GM21723 (cell line): Measurements from ENCODE around the gene PZP.

Experiments
- ATAC-seq: cut with Tn5 transposase; IDR thresholded peaks from one replicate; pipeline ENCODE4 v1.9.1; 2021; ENCODE audit warnings: mild to moderate bottlenecking, moderate library complexity; ENCODE audit not compliant: unreplicated experiment

The PZP gene

DNA sequence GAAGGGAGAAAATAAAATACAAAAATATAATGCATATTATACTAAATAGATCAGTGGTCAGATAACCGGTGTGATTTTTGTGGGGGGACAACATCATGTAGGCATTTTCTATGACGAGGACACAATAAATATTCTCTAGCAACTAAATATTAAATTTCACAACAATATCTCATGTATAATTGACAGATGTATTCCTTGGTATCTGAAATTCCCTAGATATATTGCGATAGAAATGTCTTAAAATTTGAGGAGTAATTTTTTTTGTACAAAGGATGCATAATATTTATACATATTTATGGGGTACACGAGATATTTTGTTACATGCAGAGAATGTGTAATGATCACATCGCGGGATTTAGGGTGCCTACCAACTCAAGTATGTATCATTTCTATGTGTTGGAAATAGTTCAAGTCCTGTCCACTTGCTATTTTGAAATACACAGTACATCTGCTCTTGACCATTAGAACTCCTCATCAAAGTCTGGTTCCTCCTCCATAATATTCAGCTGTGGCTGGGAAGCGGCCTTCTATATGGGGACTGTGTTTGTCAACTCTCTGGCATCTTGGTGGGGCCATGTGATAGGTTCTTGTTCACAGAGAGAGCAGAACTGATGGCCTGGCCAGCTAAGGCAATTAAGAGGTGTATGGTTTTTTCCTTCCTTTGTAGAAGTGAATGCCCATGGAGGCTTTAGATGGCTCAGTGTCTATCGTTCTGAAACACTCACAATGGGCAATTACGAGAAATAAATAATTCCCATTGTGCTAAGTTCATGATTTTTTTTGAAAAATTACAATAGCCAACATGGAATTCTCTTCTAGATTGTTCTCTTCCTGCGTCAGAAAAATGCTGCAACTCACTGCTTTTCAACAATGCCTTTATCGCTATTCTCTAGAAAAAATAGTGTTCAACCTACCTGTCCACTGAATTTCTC lies 101.3 kb downstream of the PZP start:
- no peak for ATAC-seq

DNA sequence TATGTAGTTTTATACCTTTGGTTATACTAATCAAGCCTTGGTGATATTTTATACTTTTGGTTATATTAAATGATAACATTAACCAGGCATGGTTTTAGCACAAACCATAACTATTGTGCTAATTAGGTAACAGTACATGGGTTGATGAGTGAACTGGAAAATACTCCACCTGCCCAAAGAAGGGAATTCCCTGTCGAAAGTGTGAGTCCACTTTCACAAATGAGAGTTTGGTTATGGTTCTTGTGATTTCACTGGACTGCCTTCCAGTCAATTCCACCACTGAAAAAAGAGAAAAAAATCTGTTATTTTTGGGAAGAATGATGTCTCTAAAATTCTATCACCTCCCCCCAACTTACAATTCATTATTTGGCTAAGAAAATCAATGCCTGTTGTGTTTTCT lies 102.1 kb downstream of the PZP start:
- no peak for ATAC-seq

DNA sequence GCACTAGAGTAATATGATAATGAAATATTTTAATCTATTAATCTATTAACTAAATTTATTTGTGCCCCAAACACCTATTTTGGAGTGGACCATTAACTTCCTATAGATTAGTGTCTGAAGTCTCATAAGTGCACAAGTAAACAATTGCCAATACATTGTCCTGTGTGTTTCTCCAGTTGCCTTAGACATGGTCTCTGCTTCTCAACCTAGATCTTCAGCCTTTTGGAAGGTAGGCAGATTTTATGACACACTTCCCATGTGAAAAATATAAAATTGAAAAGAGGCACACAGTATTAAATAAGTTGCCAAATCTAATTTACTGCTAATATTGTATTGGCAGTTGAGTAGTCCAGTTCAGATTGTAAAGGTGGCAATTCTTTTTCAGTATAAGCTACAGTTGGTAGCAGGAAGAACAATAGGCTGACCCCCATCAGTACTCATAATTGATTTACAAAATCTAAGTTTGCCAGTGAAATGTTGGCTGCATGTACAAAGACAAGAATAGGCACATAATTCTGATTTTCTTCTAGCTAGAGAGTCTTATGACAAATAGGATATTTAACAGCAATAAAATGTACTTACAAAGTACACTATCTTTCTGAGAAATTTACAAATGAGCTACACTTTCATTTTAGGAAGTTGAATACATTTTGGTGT lies 103.3 kb downstream of the PZP start:
- no peak for ATAC-seq

DNA sequence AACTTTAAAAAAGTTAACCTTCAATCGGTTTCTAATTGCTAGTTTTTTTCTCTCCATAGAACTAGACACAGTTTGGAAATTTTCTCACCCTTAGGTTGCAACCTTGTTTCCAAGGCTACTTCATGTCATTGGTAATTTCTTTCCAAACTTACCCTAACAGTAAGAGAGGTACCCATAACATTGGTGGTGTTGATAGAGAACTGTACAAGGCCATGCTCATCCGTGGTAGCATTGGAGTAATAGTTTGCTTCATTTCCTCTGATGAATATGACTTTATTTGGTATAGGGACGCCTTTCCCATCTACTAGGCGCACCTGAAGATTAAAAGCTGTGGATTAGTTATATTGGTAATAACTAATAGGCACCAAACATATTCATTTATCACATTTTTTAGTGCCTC lies 104.1 kb downstream of the PZP start:
- no peak for ATAC-seq

DNA sequence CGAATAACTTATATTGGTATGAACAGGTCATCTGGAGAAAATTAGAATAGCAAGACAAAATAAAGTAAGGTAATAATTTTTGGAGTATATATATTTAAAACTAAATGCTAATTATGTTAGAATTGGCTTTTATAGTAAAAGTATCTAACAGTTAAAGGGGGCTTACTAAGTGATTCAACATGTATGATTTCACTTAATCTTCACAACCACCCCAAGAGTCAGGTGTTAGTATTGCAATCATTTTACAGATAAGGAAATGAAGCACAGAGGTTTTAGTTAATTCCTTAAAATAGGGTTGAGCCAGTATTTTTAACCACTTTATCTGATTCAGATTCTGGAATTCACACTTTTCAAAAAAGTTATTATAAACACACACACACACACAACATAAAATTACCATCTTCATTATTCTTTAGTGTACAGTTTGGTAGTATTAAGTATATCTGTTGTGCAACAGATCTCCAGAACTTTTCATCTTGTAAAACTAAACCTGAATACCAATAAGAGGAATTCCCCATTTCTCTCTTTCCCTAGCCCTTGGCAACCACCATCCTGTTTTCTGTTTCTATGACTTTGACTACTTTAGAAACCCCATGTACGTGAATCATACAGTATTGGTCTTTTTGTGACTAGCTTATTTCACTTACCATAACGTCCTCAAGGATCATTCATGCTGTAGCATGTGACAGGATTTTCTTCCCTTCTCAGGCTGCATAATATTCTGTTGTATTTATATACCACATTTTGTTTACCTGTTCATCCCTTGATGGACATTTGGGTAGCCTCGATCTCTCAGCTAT lies 104.9 kb downstream of the PZP start:
- no peak for ATAC-seq

DNA sequence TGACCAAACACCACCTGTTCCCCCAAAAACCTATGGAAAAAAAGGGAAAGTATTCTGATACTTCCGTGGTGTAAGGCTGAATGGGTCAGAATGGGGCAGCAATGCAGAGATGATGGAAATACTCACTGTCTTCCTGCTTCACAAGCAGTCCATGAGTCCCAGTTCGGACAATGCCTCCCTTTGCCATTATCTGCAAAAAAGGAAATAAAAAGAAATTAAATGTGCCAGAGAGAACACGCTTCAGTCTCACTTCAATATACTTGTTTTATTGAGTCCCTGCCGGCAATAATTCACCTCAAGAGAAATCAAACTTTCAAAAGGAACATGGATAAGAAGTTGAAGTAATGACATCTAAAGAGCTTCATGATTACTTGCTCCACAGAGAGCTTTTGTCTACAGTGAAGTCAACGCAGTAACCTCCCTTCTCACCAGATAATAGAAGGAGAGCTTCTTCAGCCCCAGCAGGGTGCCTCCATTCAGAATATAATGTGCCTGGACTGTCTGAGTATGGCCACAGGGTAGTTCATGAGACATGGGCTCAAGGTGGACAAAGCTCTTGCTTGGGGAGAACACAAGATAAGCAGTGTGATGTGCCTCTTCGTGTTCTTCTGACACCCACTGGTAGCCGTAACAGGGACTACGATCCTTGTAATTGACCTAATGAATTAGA lies 107.0 kb downstream of the PZP start:
- no peak for ATAC-seq

DNA sequence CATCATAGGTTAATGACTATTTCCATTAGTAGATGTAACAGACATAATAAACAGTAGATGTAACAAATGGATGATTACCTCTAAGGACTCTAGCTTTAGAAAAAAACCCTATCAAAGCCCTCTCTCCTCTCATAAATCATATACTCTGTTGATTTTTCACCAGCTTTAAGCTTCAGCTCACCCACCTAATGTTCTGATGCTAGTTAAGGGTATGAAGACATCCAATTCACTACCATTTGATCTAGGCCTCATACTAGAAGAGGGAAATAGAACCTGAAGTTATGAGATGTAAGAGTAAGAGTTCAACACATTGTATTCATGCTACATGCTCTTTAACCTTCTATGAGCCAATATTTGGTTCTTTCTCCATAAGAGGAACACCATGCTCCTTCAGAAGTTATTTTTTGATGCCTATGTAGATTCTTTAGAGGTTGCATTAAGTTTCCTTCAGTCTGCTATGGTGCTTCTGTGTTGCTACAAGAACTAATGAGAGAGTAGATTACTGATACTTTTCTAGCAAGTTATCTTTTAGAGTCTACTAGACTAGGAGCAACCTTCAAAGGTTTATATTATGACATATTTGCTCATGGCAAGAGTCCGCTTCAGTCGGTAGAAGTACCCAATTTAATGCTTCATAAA lies 108.5 kb downstream of the PZP start:
- no peak for ATAC-seq
